ENCODE data around the gene CTXN3.

DNA sequence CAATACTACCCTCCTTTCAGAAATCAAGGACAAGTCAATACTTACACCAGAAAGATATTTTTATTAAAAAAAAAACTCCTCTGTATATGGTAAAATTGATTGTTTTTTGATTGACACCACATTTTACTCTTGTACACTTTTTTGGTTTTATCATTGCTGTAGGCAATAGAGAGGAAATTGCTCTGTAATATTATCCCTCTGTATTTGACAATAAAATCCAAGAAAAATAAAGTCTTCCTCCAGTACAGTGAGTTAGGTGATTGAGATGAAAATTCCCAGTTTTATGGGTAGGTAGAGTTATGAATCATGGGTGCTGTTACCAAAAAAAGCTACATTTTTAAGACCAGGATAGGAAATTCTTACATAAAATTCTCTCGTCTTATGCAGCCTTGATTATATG, 31.7 kb downstream of the CTXN3 start:
- TF ChIP-seq, protein P1, sequence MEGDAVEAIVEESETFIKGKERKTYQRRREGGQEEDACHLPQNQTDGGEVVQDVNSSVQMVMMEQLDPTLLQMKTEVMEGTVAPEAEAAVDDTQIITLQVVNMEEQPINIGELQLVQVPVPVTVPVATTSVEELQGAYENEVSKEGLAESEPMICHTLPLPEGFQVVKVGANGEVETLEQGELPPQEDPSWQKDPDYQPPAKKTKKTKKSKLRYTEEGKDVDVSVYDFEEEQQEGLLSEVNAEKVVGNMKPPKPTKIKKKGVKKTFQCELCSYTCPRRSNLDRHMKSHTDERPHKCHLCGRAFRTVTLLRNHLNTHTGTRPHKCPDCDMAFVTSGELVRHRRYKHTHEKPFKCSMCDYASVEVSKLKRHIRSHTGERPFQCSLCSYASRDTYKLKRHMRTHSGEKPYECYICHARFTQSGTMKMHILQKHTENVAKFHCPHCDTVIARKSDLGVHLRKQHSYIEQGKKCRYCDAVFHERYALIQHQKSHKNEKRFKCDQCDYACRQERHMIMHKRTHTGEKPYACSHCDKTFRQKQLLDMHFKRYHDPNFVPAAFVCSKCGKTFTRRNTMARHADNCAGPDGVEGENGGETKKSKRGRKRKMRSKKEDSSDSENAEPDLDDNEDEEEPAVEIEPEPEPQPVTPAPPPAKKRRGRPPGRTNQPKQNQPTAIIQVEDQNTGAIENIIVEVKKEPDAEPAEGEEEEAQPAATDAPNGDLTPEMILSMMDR (IDR thresholded peaks at IDR 0.05; ENCODE audit: low read length) = no peak
- no peak for TF ChIP-seq EZH2 (IDR thresholded peaks at IDR 0.05; ENCODE audit: borderline replicate concordance, low read length)
